DOHH2 (cell line): ENCODE measurements around the gene DNER.
"Not testable (repeated sequence)": the region's sequence is repeated elsewhere in the genome, so short reads cannot be mapped to it uniquely, and the experiment has no call there.

Source experiments
- H3F3A ChIP-seq: fragments of 200-600 bp; sonication (generic), shearing (Covaris generic); 2 replicates; pipeline ENCODE4 v1.6.0; 2016; ENCODE audit warnings: antibody characterized with exemption, mild to moderate bottlenecking; ENCODE audit not compliant: control insufficient read depth, insufficient read depth
- H3K27ac ChIP-seq: fragments of 200-600 bp; sonication (generic); 2 replicates; pipeline ENCODE4 v1.5.1; 2014; ENCODE audit warnings: low read depth, mild to moderate bottlenecking, low read length, moderate library complexity
- H3K27me3 ChIP-seq: fragments of 200-600 bp; sonication (generic); 2 replicates; pipeline ENCODE4 v1.6.1; 2014; ENCODE audit warnings: mild to moderate bottlenecking, low read length, mixed read lengths; ENCODE audit not compliant: control insufficient read depth
- H3K36me3 ChIP-seq: fragments of 200-600 bp; sonication (generic); 2 replicates; pipeline ENCODE4 v1.6.1; 2014; ENCODE audit warnings: mild to moderate bottlenecking, low read length, moderate library complexity, mixed read lengths; ENCODE audit not compliant: control insufficient read depth
- H3K4me1 ChIP-seq: fragments of 200-600 bp; sonication (generic); 2 replicates; pipeline ENCODE4 v1.6.1; 2014; ENCODE audit warnings: mild to moderate bottlenecking, low read length, mixed read lengths; ENCODE audit not compliant: control insufficient read depth
- H3K4me2 ChIP-seq: fragments of 200-600 bp; sonication (generic); 2 replicates; pipeline ENCODE4 v1.6.0; 2014; ENCODE audit warnings: mild to moderate bottlenecking, low read length, moderate library complexity
- H3K4me3 ChIP-seq: fragments of 200-600 bp; sonication (generic); 2 replicates; pipeline ENCODE4 v1.5.1; 2014; ENCODE audit warnings: mild to moderate bottlenecking, low read length, mixed read lengths
- H3K79me2 ChIP-seq: fragments of 200-600 bp; sonication (generic); 2 replicates; pipeline ENCODE4 v1.6.1; 2014; ENCODE audit warnings: mild to moderate bottlenecking, low read length, mixed read lengths; ENCODE audit not compliant: control insufficient read depth
- H3K9me2 ChIP-seq: fragments of 200-600 bp; sonication (generic); replicated peaks from 2 replicates; pipeline ENCODE4 v1.6.1; 2014; ENCODE audit warnings: mild to moderate bottlenecking, low read length, mixed read lengths; ENCODE audit not compliant: control insufficient read depth
- H3K9me3 ChIP-seq: fragments of 200-600 bp; sonication (generic); 2 replicates; pipeline ENCODE4 v1.6.1; 2014; ENCODE audit warnings: antibody characterized with exemption, low read length, mixed read lengths; ENCODE audit not compliant: control insufficient read depth, insufficient read depth
- H4K20me1 ChIP-seq: fragments of 200-600 bp; sonication (generic); 2 replicates; pipeline ENCODE4 v1.6.0; 2014; ENCODE audit warnings: low read depth, mild to moderate bottlenecking, antibody characterized with exemption, low read length, moderate library complexity; ENCODE audit not compliant: control insufficient read depth, insufficient read depth
- CTCF ChIP-seq: fragments of 200-600 bp; sonication (generic); IDR thresholded peaks from one replicate; pipeline ENCODE4 v1.5.1; 2014; ENCODE audit warnings: antibody characterized with exemption, mild to moderate bottlenecking, low read depth, low read length; ENCODE audit not compliant: poor library complexity, severe bottlenecking
- EZH2phosphoT487 ChIP-seq: fragments of 200-600 bp; sonication (generic); IDR thresholded peaks from 2 replicates; pipeline ENCODE4 v1.6.1; 2017; ENCODE audit warnings: borderline replicate concordance, mild to moderate bottlenecking, antibody characterized with exemption, low read length, moderate library complexity, mixed read lengths

The DNER gene

GRCh38 chr2:229725716-229726574 lies 11.6 kb upstream of the DNER start:
- Histone ChIP-seq H3K79me2 (no peaks in the 10 kb centered on the region), H3K4me3 (no peak overlapping the region), H3K36me3 (no peaks in the 10 kb centered on the region), H3K27ac (no peak overlapping the region), H3K27me3 (no peaks in the 10 kb centered on the region), H3K4me1 (no peaks in the 10 kb centered on the region), H4K20me1 (no peaks in the 10 kb centered on the region), H3F3A (no peaks in the 10 kb centered on the region), H3K9me3 (no peaks in the 10 kb centered on the region), H3K4me2 (no peak overlapping the region), H3K9me2 (no peaks in the 10 kb centered on the region)
- no peak for TF ChIP-seq CTCF
- no peak for TF ChIP-seq EZH2phosphoT487

DNA sequence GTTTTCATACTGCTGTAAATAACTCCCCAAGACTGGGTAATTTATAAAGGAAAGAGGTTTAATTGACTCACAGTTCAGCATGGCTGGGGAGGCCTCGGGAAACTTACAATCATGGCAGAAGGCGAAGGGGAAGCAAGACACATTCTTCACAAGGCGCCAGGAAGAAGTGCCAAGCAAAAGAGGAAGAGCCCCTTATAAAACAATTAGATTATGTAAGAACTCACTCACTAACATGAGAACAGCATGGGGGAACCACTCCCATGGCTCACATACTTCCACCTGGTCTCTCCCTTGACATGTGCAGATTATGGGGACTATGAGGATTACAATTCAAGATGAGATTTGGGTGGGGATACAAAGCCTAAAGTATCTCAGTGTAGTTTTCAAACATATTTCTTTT lies 8.8 kb upstream of the DNER start:
- not testable (repeated sequence) for H3K36me3 ChIP-seq, H3K4me1 ChIP-seq

GRCh38 chr2:229719926-229720647 lies 5.7 kb upstream of the DNER start:
- no peaks in the 10 kb centered on the region; the same call in 1 of the 2 replicates for H3F3A ChIP-seq
- H3K4me3 ChIP-seq, result no peak overlapping the region
- H3K9me2 ChIP-seq, result no peaks in the 10 kb centered on the region
- H4K20me1 ChIP-seq, result no peaks in the 10 kb centered on the region
- TF ChIP-seq CTCF, result no peak
- TF ChIP-seq EZH2phosphoT487, result no peak
- H3K79me2 ChIP-seq, result no peaks in the 10 kb centered on the region
- no peaks in the 10 kb centered on the region for H3K36me3 ChIP-seq
- H3K4me1 ChIP-seq, result peaks cover 4% of the 10 kb centered on the region
- peaks cover 33% of the 10 kb centered on the region for H3K27me3 ChIP-seq
- no peak overlapping the region for H3K4me2 ChIP-seq
- no peak overlapping the region for H3K27ac ChIP-seq
- no peaks in the 10 kb centered on the region for H3K9me3 ChIP-seq

More for the DNA sequence above, 8.8 kb upstream of the DNER start:
- not testable (repeated sequence) for H3K4me3 ChIP-seq, H3K9me3 ChIP-seq, H3K9me2 ChIP-seq, H4K20me1 ChIP-seq, H3K4me2 ChIP-seq, H3K79me2 ChIP-seq, H3F3A ChIP-seq, H3K27ac ChIP-seq
- peaks cover 11% of the 10 kb centered on the region for H3K27me3 ChIP-seq

- Histone ChIP-seq H3F3A (no peaks in the 10 kb centered on the region; the same call in 1 of the 2 replicates), H3K27ac (no peak overlapping the region), H3K36me3 (no peaks in the 10 kb centered on the region), H3K79me2 (no peaks in the 10 kb centered on the region), H3K9me2 (no peaks in the 10 kb centered on the region), H3K27me3 (peaks cover 49% of the 10 kb centered on the region), H4K20me1 (no peaks in the 10 kb centered on the region), H3K4me2 (no peak overlapping the region), H3K9me3 (no peaks in the 10 kb centered on the region), H3K4me3 (no peak overlapping the region), H3K4me1 (peaks cover 16% of the 10 kb centered on the region)
- TF ChIP-seq EZH2phosphoT487 (no peak), CTCF (no peak)
Measured at GRCh38 chr2:229718057-229718456, 3.7 kb upstream of the DNER start.
